Aorta (tissue), 5 donors: Measurements from ENCODE around the gene SAMD14. TPM values are rescaled to one million over a fixed set of nuclear protein-coding genes. Genes with fewer than 3 reads are reported as not detected.

Experiments used
- ATAC-seq: fragments of 200-7000 bp; cut with Tn5 transposase; one replicate; pipeline ENCODE4 v1.9.1; 2022; ENCODE audit warnings: moderate library complexity; ENCODE audit not compliant: low FRiP score
- DNase-seq, 2 donors: peaks; one replicate each; pipeline ENCODE4 v3.0.0-alpha.2; 2020
- H3K27ac ChIP-seq, 2 donors: one replicate each; pipeline ENCODE4 v1.5.1; 2013; ENCODE audit warnings: low read length in 2 of 2, mild to moderate bottlenecking in 2 of 2, moderate library complexity in 2 of 2, control low read depth in 1 of 2, inconsistent platforms in 1 of 2, low read depth in 1 of 2
- H3K27me3 ChIP-seq, 2 donors: one replicate each; pipeline ENCODE4 v1.6.1; 2013; ENCODE audit warnings: control low read depth in 1 of 2, low read length in 1 of 2, mild to moderate bottlenecking in 1 of 2, moderate library complexity in 1 of 2; ENCODE audit not compliant: insufficient read depth in 2 of 2, control insufficient read depth in 1 of 2
- H3K36me3 ChIP-seq, 2 donors: one replicate each; pipeline ENCODE4 v1.6.1; 2013; ENCODE audit warnings: control low read depth in 1 of 2, low read length in 1 of 2, mild to moderate bottlenecking in 1 of 2; ENCODE audit not compliant: insufficient read depth in 2 of 2, control insufficient read depth in 1 of 2
- H3K4me1 ChIP-seq, 2 donors: one replicate each; pipeline ENCODE4 v1.6.1; 2013; ENCODE audit warnings: low read length in 2 of 2, control low read depth in 1 of 2, mild to moderate bottlenecking in 1 of 2, moderate library complexity in 1 of 2; ENCODE audit not compliant: insufficient read depth in 2 of 2, control insufficient read depth in 1 of 2
- H3K4me3 ChIP-seq, 2 donors: one replicate each; pipeline ENCODE4 v1.5.1; 2013; ENCODE audit warnings: low read length in 2 of 2, control low read depth in 1 of 2, mild to moderate bottlenecking in 1 of 2
- H3K9me3 ChIP-seq: one replicate; pipeline ENCODE4 v1.6.1; 2013; ENCODE audit warnings: mild to moderate bottlenecking, low read length; ENCODE audit not compliant: control insufficient read depth
- WGBS, 2 donors: extraction: QIAGEN DNeasy Blood & Tissue Kit; methylation state at CpG; one replicate each; pipeline ENCODE4 v1.1.7; 2013; 5-methylcytosine and 5-hydroxymethylcytosine counted together
- intact Hi-C, 2 donors: fragments of 100-400 bp; cut with DNase I; formaldehyde crosslinking; loops; one replicate each; pipeline versions ENCODE4 v1.14.2 to v1.15.0; 2022
- polyA plus RNA-seq, 2 donors: library from polyadenylated mRNA; stranded (reverse); fragments of 200-250 nt; gene quantifications; one replicate each; pipeline ENCODE4 v1.2.3, GENCODE V29; 2013
- total RNA-seq, 2 donors: library from RNA; stranded (reverse); fragmentation: NEBNext Ultra II Directional; extraction: Animal tissue kit (Norgen Biotek cat#: 25700); gene quantifications; one replicate each; pipeline ENCODE4 v1.2.1, GENCODE V29; 2021
- donor health status: healthy with polysubstance abuse.
- donor health status: Bipolar disorder and iron deficiency.
- donor health status: DM: no; HTN: no; CAD: no.
- donor health status: DM: no; HTN: no; CAD: no.
- donor health status: DM: yes; HTN: yes; CAD: no.

Gene SAMD14
- total and polyA plus RNA-seq, 4 donors = 2.5 to 12.6 (median 6.6) TPM

DNA sequence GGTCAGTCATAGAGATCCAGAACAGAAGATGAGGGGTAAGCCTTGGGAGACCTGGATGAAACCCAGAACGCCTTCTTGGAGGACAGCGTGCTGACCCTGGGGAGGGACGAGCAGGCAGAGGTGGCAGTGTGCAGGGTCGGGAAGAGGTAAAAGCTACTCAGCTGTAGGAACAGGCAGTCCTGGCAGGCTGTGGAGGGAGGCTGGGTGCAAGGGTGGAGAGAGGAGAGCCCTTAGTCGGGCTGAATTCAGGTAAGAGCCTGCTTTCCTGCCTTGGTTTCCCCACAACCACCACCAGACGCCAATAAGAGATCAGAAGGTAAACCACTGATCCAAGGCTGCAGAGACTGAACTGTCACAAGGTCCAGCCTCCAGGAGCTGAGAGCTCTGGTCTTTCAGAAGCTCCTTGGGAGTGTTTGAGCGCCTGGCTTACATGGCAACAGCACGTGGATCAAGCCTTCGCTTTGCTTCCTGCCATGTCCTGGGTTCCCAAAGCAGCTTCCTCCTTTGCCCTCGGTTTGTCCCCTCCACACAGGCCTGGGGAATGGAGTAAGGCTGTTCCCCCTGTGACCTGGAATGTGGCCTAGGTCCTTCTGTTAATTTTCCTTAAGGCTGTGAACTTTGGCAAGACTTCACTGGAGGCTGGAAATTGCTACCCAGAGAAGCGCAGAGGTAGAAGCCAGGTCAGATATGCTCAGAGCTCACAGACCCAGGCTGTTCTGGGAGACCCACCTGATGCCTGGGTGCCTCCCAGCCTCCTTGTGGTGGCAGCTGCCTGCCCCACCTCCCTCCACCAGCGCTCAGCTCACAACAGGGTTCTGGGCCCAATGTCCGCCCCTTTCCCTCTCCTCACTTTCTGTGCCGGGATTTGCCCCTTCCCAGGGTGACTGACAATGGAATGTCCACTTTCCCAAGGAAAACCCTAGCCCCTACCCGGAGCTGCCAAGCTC is 38.7 kb downstream of the SAMD14 start:
- H3K36me3 ChIP-seq = peaks cover 0 to 7% of the 10 kb centered on the region in 2 donors
- H3K27ac ChIP-seq = no peak overlapping the region
- no peaks in the 10 kb centered on the region for H3K4me1 ChIP-seq
- H3K9me3 ChIP-seq = no peaks in the 10 kb centered on the region
- 68 to 71% methylated on average over 15 of the region's 15 CpGs for WGBS, 2 donors
- intact Hi-C loops = loop anchor here in 1 of 2 donors (5.0 kb wide), 1 partner anchor 206 kb away; no protein-coding TSS in a partner anchor
- no peak overlapping the region for H3K4me3 ChIP-seq
- peak in 1 of 2 donors; percentile 35 for DNase-seq
- H3K27me3 ChIP-seq = no peaks in the 10 kb centered on the region
- no peak for ATAC-seq

DNA sequence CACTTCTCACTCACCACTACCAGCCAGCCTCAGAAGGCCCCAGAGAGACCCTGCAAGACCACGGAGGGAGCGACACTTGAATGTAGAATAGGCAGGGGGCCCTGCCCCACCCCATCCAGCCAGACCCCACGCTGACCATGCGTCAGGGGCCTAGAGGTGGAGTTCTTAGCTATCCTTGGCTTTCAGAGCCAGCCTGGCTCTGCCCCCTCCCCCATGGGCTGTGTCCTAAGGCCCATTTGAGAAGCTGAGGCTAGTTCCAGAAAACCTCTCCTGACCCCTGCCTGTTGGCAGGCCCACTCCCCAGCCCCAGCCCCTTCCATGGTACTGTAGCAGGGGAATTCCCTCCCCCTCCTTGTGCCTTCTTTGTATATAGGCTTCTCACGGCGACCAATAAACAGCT is 39.9 kb downstream of the SAMD14 start:
- intact Hi-C loops = loop anchor here in 1 of 2 donors (5.0 kb wide), 1 partner anchor 207 kb away; no protein-coding TSS in a partner anchor
- Histone ChIP-seq H3K27ac (no peak overlapping the region), H3K9me3 (no peaks in the 10 kb centered on the region), H3K4me1 (no peaks in the 10 kb centered on the region), H3K36me3 (peaks cover 0 to 7% of the 10 kb centered on the region in 2 donors), H3K4me3 (no peak overlapping the region), H3K27me3 (no peaks in the 10 kb centered on the region)
- DNase-seq (peak in 1 of 2 donors; percentile 43), ATAC-seq (no peak)
- 69 to 71% methylated on average over 6 of the region's 6 CpGs for WGBS, 2 donors

DNA sequence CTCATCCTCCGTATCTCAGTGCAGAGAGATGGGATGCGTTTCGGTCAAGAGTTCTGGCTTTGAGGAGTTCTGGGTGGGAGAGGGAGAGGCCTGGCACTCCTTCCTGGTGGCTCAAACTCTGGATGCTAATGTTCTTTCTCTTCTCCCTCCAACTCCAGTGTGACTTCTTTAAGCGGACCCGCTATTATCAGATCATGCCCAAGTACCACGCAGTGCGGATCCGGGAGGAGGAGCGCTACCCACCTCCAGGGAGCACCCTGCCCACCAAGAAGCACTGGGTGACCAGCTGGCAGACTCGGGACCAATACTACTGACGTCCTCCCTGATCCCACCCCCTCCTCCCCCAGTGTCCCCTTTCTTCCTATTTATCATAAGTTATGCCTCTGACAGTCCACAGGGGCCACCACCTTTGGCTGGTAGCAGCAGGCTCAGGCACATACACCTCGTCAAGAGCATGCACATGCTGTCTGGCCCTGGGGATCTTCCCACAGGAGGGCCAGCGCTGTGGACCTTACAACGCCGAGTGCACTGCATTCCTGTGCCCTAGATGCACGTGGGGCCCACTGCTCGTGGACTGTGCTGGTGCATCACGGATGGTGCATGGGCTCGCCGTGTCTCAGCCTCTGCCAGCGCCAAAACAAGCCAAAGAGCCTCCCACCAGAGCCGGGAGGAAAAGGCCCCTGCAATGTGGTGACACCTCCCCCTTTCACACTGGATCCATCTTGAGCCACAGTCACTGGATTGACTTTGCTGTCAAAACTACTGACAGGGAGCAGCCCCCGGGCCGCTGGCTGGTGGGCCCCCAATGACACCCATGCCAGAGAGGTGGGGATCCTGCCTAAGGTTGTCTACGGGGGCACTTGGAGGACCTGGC is 40.8 kb downstream of the SAMD14 start:
- DNase-seq = peak in 1 of 2 donors; percentile 39
- intact Hi-C loops = loop anchor here (2.0 to 10.0 kb wide), 2 partner anchors 62 to 524 kb away; no protein-coding TSS in a partner anchor
- no peak overlapping the region for H3K27ac ChIP-seq
- no peaks in the 10 kb centered on the region for H3K4me1 ChIP-seq
- H3K9me3 ChIP-seq = no peaks in the 10 kb centered on the region
- 71 to 74% methylated on average over 25 of the region's 25 CpGs for WGBS, 2 donors
- no peaks in the 10 kb centered on the region for H3K27me3 ChIP-seq
- H3K4me3 ChIP-seq = no peak overlapping the region
- ATAC-seq = no peak
- H3K36me3 ChIP-seq = peaks cover 0 to 7% of the 10 kb centered on the region in 2 donors

DNA sequence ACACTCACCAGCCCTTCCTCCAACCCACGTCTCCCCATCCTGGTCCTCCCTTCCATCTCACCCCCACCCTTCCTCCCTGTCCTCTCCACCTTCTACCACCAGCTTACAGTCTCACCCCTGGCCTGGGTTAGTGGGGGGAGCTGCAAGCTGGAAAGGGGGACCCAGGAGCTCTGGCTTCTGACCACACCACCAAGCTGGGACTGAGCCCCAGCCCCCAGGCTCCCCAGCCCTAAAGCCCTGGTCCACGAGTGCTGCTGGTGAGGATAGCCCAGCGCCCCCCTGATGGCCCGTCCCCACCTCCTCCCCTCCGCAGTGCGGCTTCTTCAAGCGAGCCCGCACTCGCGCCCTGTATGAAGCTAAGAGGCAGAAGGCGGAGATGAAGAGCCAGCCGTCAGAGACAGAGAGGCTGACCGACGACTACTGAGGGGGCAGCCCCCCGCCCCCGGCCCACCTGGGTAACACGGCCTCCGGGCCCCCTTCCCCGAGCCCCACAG is 42.0 kb downstream of the SAMD14 start:
- intact Hi-C loops = loop anchor here (1.0 to 10.0 kb wide), 3 partner anchors 61 to 523 kb away; no protein-coding TSS in a partner anchor
- 83 to 85% methylated on average over 18 to 19 of the region's 19 CpGs for WGBS, 2 donors
- Histone ChIP-seq H3K36me3 (peaks cover 0 to 7% of the 10 kb centered on the region in 2 donors), H3K27ac (no peak overlapping the region), H3K27me3 (no peaks in the 10 kb centered on the region), H3K9me3 (no peaks in the 10 kb centered on the region), H3K4me1 (no peaks in the 10 kb centered on the region), H3K4me3 (no peak overlapping the region)
- DNase-seq = peak in 1 of 2 donors; percentile 40
- ATAC-seq = no peak

DNA sequence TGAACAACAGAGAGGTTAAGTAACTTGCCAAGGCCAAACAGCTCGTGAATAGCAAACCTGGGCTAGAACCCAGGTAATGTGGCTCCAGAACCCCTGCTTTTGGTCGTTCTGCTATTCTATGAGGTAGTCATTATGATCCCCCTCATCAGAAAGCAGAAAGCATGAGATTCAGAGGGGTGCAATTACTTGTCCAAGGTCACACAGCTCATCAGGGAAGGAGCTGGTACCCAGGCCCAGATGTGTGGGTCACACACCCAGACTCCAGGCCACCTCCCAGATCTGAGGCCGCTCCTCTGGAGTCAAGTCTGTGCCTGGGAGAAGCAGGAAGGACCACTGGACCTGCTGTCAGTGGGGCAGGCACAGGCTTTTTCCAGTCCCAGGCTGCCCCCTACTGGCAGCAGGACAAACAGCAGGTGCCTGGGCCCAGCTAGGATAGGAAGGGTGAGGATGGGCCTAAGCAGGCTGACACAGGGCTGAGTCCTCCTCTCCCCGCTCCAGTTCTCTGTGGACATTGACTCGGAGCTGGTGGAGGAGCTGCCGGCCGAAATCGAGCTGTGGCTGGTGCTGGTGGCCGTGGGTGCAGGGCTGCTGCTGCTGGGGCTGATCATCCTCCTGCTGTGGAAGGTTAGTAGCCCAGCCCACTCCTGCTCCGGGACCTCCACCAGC is 42.6 kb downstream of the SAMD14 start:
- peak overlapping the region in 1 of 2 donors; percentile 10 for H3K27ac ChIP-seq
- intact Hi-C loops = loop anchor here in 1 of 2 donors (1.0 to 10.0 kb wide), 2 partner anchors 61 to 523 kb away; no protein-coding TSS in a partner anchor
- no peak overlapping the region for H3K4me3 ChIP-seq
- peak; percentile 82 to 89 for DNase-seq
- ATAC-seq = peak; percentile 79
- 46 to 48% methylated on average over 9 to 10 of the region's 10 CpGs for WGBS, 2 donors
- no peaks in the 10 kb centered on the region for H3K4me1 ChIP-seq
- peaks cover 0 to 7% of the 10 kb centered on the region in 2 donors for H3K36me3 ChIP-seq
- no peaks in the 10 kb centered on the region for H3K27me3 ChIP-seq
- H3K9me3 ChIP-seq = no peaks in the 10 kb centered on the region

DNA sequence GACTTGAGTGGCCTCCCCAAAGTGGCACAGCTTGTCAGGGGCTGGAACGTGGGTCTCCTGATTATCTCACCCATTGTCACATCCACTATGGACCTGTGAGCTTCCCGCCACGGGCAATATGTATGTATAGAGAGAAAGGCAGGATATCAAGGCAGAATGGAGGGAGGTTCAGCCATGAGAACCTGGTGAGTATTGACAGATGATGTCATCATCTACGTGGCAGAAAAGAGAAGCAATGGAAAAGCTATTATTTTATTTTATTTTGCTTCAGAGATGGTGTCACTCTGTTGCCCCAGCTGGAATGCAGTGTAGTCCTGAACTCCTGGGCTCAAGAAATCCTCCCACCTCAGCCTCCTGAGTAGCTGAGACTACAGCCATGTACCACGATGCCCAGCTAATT is 48.2 kb downstream of the SAMD14 start:
- no peak for ATAC-seq
- H3K27ac ChIP-seq = no peak overlapping the region
- 76 to 77% methylated on average over 5 of the region's 5 CpGs for WGBS, 2 donors
- peaks cover 0 to 20% of the 10 kb centered on the region in 2 donors for H3K36me3 ChIP-seq
- H3K27me3 ChIP-seq = no peaks in the 10 kb centered on the region
- intact Hi-C loops = loop anchor here in 1 of 2 donors (10.0 kb wide), 1 partner anchor 517 kb away; no protein-coding TSS in a partner anchor
- H3K4me1 ChIP-seq = no peaks in the 10 kb centered on the region
- H3K9me3 ChIP-seq = no peaks in the 10 kb centered on the region
- peak in 1 of 2 donors; percentile 6 for DNase-seq
- H3K4me3 ChIP-seq = no peak overlapping the region

DNA sequence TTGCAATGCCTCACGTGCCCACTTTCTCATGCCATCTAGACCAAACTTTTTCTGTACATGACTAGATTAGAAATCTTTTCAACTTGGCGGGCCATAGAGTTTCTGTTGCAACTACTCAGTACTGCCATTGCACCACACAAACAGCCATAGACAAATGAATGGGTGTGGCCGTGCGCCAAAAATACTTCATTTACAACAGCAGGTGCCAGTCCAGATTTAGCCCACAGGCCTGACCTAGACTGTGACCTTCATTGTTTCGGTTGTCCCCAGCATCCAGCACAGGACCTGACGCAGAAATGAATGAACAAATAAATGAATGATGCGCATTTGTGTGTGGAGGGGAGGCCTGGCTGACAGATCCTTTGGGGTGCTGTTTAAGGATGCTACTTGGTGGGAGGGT is 49.1 kb downstream of the SAMD14 start:
- Histone ChIP-seq H3K27me3 (no peaks in the 10 kb centered on the region), H3K4me3 (no peak overlapping the region), H3K36me3 (peaks cover 2 to 20% of the 10 kb centered on the region in 2 donors), H3K4me1 (no peaks in the 10 kb centered on the region), H3K9me3 (no peaks in the 10 kb centered on the region), H3K27ac (no peak overlapping the region)
- DNase-seq (peak; percentile 24 to 59), ATAC-seq (no peak)
- whole genome bisulfite sequencing, 2 donors = 58 to 63% methylated on average over 7 of the region's 7 CpGs
- intact Hi-C loops = loop anchor here in 1 of 2 donors (10.0 kb wide), 1 partner anchor 516 kb away; no protein-coding TSS in a partner anchor
